ENCODE data around the gene DISP3. TPM values are rescaled to one million over a fixed set of nuclear protein-coding genes. Genes with fewer than 3 reads are reported as not detected.

DISP3 gene
- total RNA-seq, 1 experiment from 2014 or later, result 2.3 TPM

DNA sequence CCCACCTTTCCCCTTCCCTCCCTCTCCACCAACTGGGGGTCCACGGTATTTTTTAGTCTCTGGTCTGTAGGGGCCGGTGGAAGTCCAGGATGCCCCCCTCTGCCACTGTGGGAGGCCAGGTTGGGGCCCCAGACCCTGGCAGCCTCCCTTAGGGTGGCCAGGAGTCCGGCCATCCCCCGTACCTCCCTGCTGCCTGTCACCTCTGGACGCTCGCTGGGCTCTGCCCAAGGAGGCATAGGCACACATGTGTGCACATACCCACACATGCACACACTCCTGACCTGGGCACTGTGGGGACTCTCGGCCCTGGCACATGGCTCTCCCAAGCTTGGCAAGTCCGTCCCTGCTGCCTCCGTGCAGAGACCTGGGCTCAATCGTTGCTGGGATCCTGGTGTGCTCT lies 53.0 kb downstream of the DISP3 start:
- DNase-seq (ENCODE audit: low read depth, low spot score) (no peak), ATAC-seq (no peak)
- TF ChIP-seq SP1 (IDR thresholded peaks at IDR 0.05; ENCODE audit: low read depth), result no peak
- TF ChIP-seq, protein P1, sequence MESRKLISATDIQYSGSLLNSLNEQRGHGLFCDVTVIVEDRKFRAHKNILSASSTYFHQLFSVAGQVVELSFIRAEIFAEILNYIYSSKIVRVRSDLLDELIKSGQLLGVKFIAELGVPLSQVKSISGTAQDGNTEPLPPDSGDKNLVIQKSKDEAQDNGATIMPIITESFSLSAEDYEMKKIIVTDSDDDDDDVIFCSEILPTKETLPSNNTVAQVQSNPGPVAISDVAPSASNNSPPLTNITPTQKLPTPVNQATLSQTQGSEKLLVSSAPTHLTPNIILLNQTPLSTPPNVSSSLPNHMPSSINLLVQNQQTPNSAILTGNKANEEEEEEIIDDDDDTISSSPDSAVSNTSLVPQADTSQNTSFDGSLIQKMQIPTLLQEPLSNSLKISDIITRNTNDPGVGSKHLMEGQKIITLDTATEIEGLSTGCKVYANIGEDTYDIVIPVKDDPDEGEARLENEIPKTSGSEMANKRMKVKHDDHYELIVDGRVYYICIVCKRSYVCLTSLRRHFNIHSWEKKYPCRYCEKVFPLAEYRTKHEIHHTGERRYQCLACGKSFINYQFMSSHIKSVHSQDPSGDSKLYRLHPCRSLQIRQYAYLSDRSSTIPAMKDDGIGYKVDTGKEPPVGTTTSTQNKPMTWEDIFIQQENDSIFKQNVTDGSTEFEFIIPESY (IDR thresholded peaks at IDR 0.05; ENCODE audit: extremely low read depth, insufficient replicate concordance, low read length), result no peak
- TF ChIP-seq POLR2A (IDR thresholded peaks at IDR 0.05; ENCODE audit: borderline replicate concordance, extremely low read depth, insufficient read depth, insufficient read length), result no peak
- TF ChIP-seq EGR1 (IDR thresholded peaks at IDR 0.05; ENCODE audit: low read depth), result no peak
- no peak for TF ChIP-seq POLR2AphosphoS5 (IDR thresholded peaks at IDR 0.05; ENCODE audit: low read depth, low read length)
- TF ChIP-seq YY1 (IDR thresholded peaks at IDR 0.05; ENCODE audit: extremely low read depth, insufficient replicate concordance, low read depth, low read length), result no peak
- TF ChIP-seq TCF7L2 (IDR thresholded peaks at IDR 0.05; ENCODE audit: borderline replicate concordance, extremely low read depth, insufficient read depth, insufficient read length), result no peak
- TF ChIP-seq EZH2phosphoT487 (IDR thresholded peaks at IDR 0.05; ENCODE audit: borderline replicate concordance), result no peak
- TF ChIP-seq SIN3A (IDR thresholded peaks at IDR 0.05; ENCODE audit: low read depth), result no peak
- TF ChIP-seq ELF1 (IDR thresholded peaks at IDR 0.05; ENCODE audit: borderline replicate concordance, low read depth), result no peak
- TF ChIP-seq ZNF274 (IDR thresholded peaks at IDR 0.05; ENCODE audit: low read depth, low read length), result no peak
- TF ChIP-seq RAD21 (IDR thresholded peaks at IDR 0.05; ENCODE audit: low read depth), result no peak
- TF ChIP-seq, protein P2, sequence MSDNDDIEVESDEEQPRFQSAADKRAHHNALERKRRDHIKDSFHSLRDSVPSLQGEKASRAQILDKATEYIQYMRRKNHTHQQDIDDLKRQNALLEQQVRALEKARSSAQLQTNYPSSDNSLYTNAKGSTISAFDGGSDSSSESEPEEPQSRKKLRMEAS (IDR thresholded peaks at IDR 0.05), result no peak
- no peak for TF ChIP-seq JUND (IDR thresholded peaks at IDR 0.05)
- TF ChIP-seq, protein P3, sequence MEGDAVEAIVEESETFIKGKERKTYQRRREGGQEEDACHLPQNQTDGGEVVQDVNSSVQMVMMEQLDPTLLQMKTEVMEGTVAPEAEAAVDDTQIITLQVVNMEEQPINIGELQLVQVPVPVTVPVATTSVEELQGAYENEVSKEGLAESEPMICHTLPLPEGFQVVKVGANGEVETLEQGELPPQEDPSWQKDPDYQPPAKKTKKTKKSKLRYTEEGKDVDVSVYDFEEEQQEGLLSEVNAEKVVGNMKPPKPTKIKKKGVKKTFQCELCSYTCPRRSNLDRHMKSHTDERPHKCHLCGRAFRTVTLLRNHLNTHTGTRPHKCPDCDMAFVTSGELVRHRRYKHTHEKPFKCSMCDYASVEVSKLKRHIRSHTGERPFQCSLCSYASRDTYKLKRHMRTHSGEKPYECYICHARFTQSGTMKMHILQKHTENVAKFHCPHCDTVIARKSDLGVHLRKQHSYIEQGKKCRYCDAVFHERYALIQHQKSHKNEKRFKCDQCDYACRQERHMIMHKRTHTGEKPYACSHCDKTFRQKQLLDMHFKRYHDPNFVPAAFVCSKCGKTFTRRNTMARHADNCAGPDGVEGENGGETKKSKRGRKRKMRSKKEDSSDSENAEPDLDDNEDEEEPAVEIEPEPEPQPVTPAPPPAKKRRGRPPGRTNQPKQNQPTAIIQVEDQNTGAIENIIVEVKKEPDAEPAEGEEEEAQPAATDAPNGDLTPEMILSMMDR (IDR thresholded peaks at IDR 0.05 in 2 of 3, conservative IDR thresholded peaks at IDR 0.05 in 1 of 3; ENCODE audit: borderline replicate concordance in 1 of 3, insufficient read depth in 1 of 3, low read depth in 2 of 3, low read length in 2 of 3), result no peak
- TF ChIP-seq, protein P4, sequence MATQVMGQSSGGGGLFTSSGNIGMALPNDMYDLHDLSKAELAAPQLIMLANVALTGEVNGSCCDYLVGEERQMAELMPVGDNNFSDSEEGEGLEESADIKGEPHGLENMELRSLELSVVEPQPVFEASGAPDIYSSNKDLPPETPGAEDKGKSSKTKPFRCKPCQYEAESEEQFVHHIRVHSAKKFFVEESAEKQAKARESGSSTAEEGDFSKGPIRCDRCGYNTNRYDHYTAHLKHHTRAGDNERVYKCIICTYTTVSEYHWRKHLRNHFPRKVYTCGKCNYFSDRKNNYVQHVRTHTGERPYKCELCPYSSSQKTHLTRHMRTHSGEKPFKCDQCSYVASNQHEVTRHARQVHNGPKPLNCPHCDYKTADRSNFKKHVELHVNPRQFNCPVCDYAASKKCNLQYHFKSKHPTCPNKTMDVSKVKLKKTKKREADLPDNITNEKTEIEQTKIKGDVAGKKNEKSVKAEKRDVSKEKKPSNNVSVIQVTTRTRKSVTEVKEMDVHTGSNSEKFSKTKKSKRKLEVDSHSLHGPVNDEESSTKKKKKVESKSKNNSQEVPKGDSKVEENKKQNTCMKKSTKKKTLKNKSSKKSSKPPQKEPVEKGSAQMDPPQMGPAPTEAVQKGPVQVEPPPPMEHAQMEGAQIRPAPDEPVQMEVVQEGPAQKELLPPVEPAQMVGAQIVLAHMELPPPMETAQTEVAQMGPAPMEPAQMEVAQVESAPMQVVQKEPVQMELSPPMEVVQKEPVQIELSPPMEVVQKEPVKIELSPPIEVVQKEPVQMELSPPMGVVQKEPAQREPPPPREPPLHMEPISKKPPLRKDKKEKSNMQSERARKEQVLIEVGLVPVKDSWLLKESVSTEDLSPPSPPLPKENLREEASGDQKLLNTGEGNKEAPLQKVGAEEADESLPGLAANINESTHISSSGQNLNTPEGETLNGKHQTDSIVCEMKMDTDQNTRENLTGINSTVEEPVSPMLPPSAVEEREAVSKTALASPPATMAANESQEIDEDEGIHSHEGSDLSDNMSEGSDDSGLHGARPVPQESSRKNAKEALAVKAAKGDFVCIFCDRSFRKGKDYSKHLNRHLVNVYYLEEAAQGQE (IDR thresholded peaks at IDR 0.05; ENCODE audit: low read depth), result no peak
- TF ChIP-seq CBX3 (IDR thresholded peaks at IDR 0.05; ENCODE audit: low read depth), result no peak
- TF ChIP-seq, protein P5, sequence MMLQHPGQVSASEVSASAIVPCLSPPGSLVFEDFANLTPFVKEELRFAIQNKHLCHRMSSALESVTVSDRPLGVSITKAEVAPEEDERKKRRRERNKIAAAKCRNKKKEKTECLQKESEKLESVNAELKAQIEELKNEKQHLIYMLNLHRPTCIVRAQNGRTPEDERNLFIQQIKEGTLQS (IDR thresholded peaks at IDR 0.05), result no peak
- TF ChIP-seq FOSL1 (IDR thresholded peaks at IDR 0.05; ENCODE audit: low read depth), result no peak
- Histone ChIP-seq H3K9ac (ENCODE audit: low read length) (no peak overlapping the region), H2AFZ (ENCODE audit: low read depth, low read length, poor library complexity, severe bottlenecking) (no peak overlapping the region), H3K4me1 (ENCODE audit: control insufficient read depth in 1 of 2, insufficient read depth in 2 of 2, low read length in 2 of 2) (no peaks in the 10 kb centered on the region), H3K27me3 (ENCODE audit: insufficient read depth, low read length) (no peaks in the 10 kb centered on the region), H3K79me2 (ENCODE audit: insufficient read depth, low read length) (no peaks in the 10 kb centered on the region), H3K27ac (ENCODE audit: low read depth, low read length) (no peak overlapping the region), H3K9me3 (ENCODE audit: control insufficient read depth in 1 of 2, insufficient read depth in 1 of 2, low read depth in 1 of 2, low read length in 2 of 2) (no peaks in the 10 kb centered on the region), H3K9me2 (ENCODE audit: insufficient read depth) (no peaks in the 10 kb centered on the region), H3K36me3 (ENCODE audit: control insufficient read depth in 1 of 2, insufficient read depth in 2 of 2, low read length in 2 of 2) (no peaks in the 10 kb centered on the region), H4K20me1 (ENCODE audit: insufficient read depth) (no peaks in the 10 kb centered on the region), H3K4me3 (replicated peaks in 1 of 2; ENCODE audit: low read depth in 1 of 2, low read length in 2 of 2) (no peak overlapping the region), H3K4me2 (ENCODE audit: low read length) (no peak overlapping the region)
- intact Hi-C loops (cut with micrococcal nuclease), result no loop called here
- ChIA-PET CTCF (no interaction called here), RAD21 (ENCODE audit: low non-redundant PET in 1 of 2, low total read pairs in 2 of 2, uncharacterized antibody in 2 of 2, unreplicated experiment in 2 of 2) (no interaction called here), POLR2A (no interaction called here)
- no TSS peak for BruUV-seq (replicated peaks)

All from HCT116 (cell line).